Common myeloid progenitor, CD34-positive (primary cell): ENCODE data around the gene TRIM63.
A peak's percentile ranks its signal among the peaks of the same experiment; 100 is the strongest.
"Not testable (repeated sequence)": the region's sequence is repeated elsewhere in the genome, so short reads cannot be mapped to it uniquely, and the experiment has no call there.

Experiments used
- CTCF ChIA-PET: fragments of 350-600 bp; sonication (Branson Sonifier 250); formaldehyde crosslinking; loops from one replicate; lab custom pipeline; 2021; ENCODE audit warnings: antibody characterized with exemption; lab: Charles Lee
- POLR2A ChIA-PET: fragments of 350-600 bp; sonication (Branson Sonifier 250); formaldehyde crosslinking; loops from one replicate; lab custom pipeline; 2021; ENCODE audit warnings: antibody characterized with exemption; lab: Charles Lee
- DNase-seq, 3 donors: peaks; one replicate each; pipeline versions ENCODE4 v3.0.0 to v3.0.0-alpha.2; 2013
- H3K27ac ChIP-seq, 2 experiments: 1 replicate in 1 of 2; 2 replicates in 1 of 2; pipeline ENCODE4 v1.7.0; 2013; ENCODE audit warnings: inconsistent platforms in 2 of 2, low read length in 2 of 2, mild to moderate bottlenecking in 2 of 2, low read depth in 1 of 2, moderate library complexity in 1 of 2; ENCODE audit not compliant: severe bottlenecking in 2 of 2, insufficient read depth in 1 of 2, poor library complexity in 1 of 2
- H3K27me3 ChIP-seq, 5 experiments: replicated peaks in 2 of 5; 1 replicate in 3 of 5; 2 replicates in 2 of 5; pipeline versions ENCODE4 v1.6.1 to v1.7.0; 2013; ENCODE audit warnings: low read length in 4 of 5, mild to moderate bottlenecking in 2 of 5, moderate library complexity in 2 of 5, inconsistent platforms in 1 of 5; ENCODE audit not compliant: insufficient read depth in 5 of 5, control insufficient read depth in 4 of 5
- H3K36me3 ChIP-seq, 4 experiments: 1 replicate in 2 of 4; 2 replicates in 2 of 4; pipeline versions ENCODE4 v1.6.1 to v1.7.0; 2013; ENCODE audit warnings: low read length in 3 of 4, control low read depth in 1 of 4, mild to moderate bottlenecking in 1 of 4; ENCODE audit not compliant: control insufficient read depth in 4 of 4, insufficient read depth in 4 of 4
- H3K4me1 ChIP-seq, 4 experiments: 1 replicate in 3 of 4; 2 replicates in 1 of 4; pipeline versions ENCODE4 v1.6.1 to v1.7.1; 2013; ENCODE audit warnings: low read length in 3 of 4, mild to moderate bottlenecking in 3 of 4, control low read depth in 1 of 4, inconsistent platforms in 1 of 4, moderate library complexity in 1 of 4; ENCODE audit not compliant: control insufficient read depth in 4 of 4, insufficient read depth in 4 of 4; ENCODE audit errors: control extremely low read depth in 1 of 4
- H3K4me3 ChIP-seq, 7 experiments: 1 replicate in 4 of 7; 2 replicates in 3 of 7; pipeline versions ENCODE4 v1.5.1 to v1.7.0; 2013; ENCODE audit warnings: mild to moderate bottlenecking in 7 of 7, low read length in 6 of 7, moderate library complexity in 6 of 7, inconsistent platforms in 2 of 7, low read depth in 2 of 7, control low read depth in 1 of 7; ENCODE audit not compliant: insufficient read depth in 4 of 7, control insufficient read depth in 1 of 7; ENCODE audit errors: extremely low read depth in 1 of 7
- H3K9me3 ChIP-seq, 5 experiments: 1 replicate in 4 of 5; 2 replicates in 1 of 5; pipeline versions ENCODE4 v1.6.1 to v1.7.1; 2013; ENCODE audit warnings: low read length in 4 of 5, mild to moderate bottlenecking in 2 of 5, inconsistent platforms in 1 of 5, low read depth in 1 of 5, moderate library complexity in 1 of 5; ENCODE audit not compliant: control insufficient read depth in 4 of 5, insufficient read depth in 2 of 5; ENCODE audit errors: control extremely low read depth in 1 of 5
- WGBS: methylation state at CpG from one replicate; pipeline ENCODE4 v1.1.5; 2013; ENCODE audit not compliant: insufficient coverage; 5-methylcytosine and 5-hydroxymethylcytosine counted together

Gene TRIM63

GRCh38 chr1:26098602-26099001, 31.2 kb upstream of the TRIM63 start:
- Histone ChIP-seq H3K27me3 (peaks cover 0 to 14% (median 6%) of the 10 kb centered on the region in 5 experiments), H3K27ac (no peak overlapping the region), H3K4me3 (no peak overlapping the region), H3K36me3 (no peaks in the 10 kb centered on the region), H3K9me3 (no peaks in the 10 kb centered on the region), H3K4me1 (no peaks in the 10 kb centered on the region)
- WGBS: no CpG with 5 or more reads among the region's 4 CpGs
- POLR2A ChIA-PET: no interaction called here
- CTCF ChIA-PET: interaction anchor here (0.8 to 14.4 kb wide), 3 partner anchors 14 to 48 kb away, joined by 3 to 188 read pairs (median 3); no protein-coding TSS in a partner anchor
- no peak for DNase-seq

DNA sequence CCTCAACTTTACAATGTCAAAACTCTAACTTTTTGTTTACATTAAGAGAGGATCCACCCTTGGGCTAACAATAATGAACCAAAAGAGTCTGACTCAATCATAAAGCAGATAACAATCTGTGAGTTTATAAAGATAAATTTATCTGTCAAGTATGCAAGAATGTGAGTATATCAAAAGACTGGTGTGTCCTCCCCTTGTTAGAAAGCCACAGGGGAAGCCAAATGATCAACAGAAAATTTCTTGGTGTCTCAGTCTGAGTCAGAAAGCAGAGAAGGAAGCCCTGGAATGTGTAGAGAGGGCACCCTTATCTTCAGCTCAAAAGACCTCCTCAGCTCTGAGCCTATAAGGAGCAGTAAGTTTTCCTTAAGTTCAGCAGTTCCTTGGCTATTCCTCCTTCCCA, 30.3 kb upstream of the TRIM63 start:
- H3K27ac ChIP-seq: no peak overlapping the region
- H3K4me1 ChIP-seq: no peaks in the 10 kb centered on the region
- no peak overlapping the region for H3K4me3 ChIP-seq
- H3K27me3 ChIP-seq: peaks cover 0 to 16% (median 8%) of the 10 kb centered on the region in 5 experiments
- no peaks in the 10 kb centered on the region for H3K9me3 ChIP-seq
- H3K36me3 ChIP-seq: no peaks in the 10 kb centered on the region
- POLR2A ChIA-PET: no interaction called here
- no peak for DNase-seq
- CTCF ChIA-PET: interaction anchor here (0.8 to 14.4 kb wide), 2 partner anchors 13 to 49 kb away, joined by 3 to 188 read pairs; no protein-coding TSS in a partner anchor

GRCh38 chr1:26096471-26096870, 29.0 kb upstream of the TRIM63 start:
- CTCF ChIA-PET: no interaction called here

DNA sequence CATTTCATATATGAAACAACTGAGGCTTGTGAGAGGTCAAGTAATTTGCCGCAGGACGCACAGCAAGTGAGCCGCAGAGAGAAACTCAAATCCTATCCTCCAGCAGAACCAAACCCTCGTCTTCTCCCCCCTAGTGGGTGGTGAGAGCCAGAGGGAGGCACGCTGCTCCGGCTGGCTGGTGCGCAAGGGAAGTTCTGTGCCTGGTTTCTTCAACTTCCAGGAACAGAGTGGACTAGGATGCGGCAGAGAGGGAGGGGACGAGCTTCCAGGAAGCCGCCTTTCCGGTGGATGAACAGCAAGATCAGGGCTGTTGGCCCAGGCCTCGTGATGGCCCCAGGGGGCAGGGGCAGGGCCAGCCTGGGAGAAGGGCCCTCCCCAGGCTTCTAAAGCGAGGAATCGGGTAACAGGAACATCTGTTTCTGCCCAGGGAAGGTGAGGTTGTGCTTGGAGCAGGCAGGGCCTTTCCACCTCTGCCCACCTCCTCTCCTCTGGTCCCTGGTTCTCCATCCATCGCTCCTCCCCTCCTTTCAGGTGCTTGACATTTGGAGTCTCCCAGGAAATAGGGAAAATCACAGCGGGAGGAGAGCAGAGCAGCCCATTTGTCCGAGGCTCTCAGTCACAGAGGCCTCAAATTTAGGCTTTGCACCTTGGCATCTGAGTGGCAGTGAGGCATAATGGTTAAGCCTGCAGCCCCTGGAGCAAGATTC, 27.4 kb upstream of the TRIM63 start:
- ChIA-PET CTCF (interaction anchor here (1.1 kb wide), 1 partner anchor 10 kb away, joined by 3 read pairs; no protein-coding TSS in a partner anchor), POLR2A (no interaction called here)
- Histone ChIP-seq H3K27me3 (peaks cover 0 to 25% (median 12%) of the 10 kb centered on the region in 5 experiments), H3K36me3 (no peaks in the 10 kb centered on the region), H3K4me3 (no peak overlapping the region), H3K4me1 (no peaks in the 10 kb centered on the region), H3K27ac (peak overlapping the region in 1 of 2 experiments; percentile 7), H3K9me3 (peaks cover 0 to 2% (median 0%) of the 10 kb centered on the region in 5 experiments)
- no peak for DNase-seq
- 77% methylated on average over 9 of the region's 17 CpGs for WGBS

More at GRCh38 chr1:26096471-26096870, 29.0 kb upstream of the TRIM63 start:
- POLR2A ChIA-PET: no interaction called here
- Histone ChIP-seq H3K27me3 (peaks cover 0 to 16% (median 9%) of the 10 kb centered on the region in 5 experiments), H3K4me1 (no peaks in the 10 kb centered on the region), H3K4me3 (no peak overlapping the region), H3K36me3 (no peaks in the 10 kb centered on the region), H3K27ac (no peak overlapping the region), H3K9me3 (no peaks in the 10 kb centered on the region)
- no peak for DNase-seq
- WGBS: no CpG with 5 or more reads among the region's 2 CpGs

DNA sequence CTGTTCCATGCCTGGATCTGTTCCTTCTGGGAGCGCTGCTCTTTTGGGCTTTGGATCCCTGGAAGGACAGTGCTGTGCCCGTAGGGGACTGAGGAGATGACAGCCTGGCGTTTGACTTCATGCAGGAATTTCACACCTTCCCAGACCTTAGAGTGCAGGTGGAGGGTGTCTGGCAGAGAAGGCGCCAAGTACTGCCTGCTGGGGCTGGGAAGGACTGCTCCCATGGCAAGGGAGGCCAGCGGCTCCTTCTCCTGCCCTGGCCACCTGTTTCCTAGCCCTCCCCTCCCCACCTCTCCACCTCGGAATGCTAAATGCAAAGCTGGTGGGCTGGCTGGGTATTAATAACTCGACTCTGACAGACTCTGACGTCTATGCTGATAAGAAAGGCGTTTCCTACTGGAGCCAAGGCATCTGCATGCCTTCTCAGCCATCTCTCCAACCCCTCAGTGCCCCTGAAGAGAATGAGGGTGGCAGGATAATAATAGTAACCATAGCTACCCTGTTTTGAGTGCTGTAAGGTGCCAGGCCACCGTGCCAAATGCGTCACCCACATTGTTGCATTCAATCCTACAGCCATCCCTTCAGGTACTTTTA, 26.7 kb upstream of the TRIM63 start:
- WGBS: 82% methylated on average over 4 of the region's 11 CpGs
- ChIA-PET CTCF (interaction anchor here (1.1 kb wide), 1 partner anchor 9 kb away, joined by 3 read pairs; no protein-coding TSS in a partner anchor), POLR2A (no interaction called here)
- DNase-seq: peak in 1 of 3 donors; percentile 16
- Histone ChIP-seq H3K4me1 (no peaks in the 10 kb centered on the region), H3K27ac (peak overlapping the region in 1 of 2 experiments; percentile 7), H3K9me3 (peaks cover 0 to 2% (median 0%) of the 10 kb centered on the region in 5 experiments), H3K36me3 (no peaks in the 10 kb centered on the region), H3K27me3 (peaks cover 0 to 25% (median 12%) of the 10 kb centered on the region in 5 experiments), H3K4me3 (no peak overlapping the region)

DNA sequence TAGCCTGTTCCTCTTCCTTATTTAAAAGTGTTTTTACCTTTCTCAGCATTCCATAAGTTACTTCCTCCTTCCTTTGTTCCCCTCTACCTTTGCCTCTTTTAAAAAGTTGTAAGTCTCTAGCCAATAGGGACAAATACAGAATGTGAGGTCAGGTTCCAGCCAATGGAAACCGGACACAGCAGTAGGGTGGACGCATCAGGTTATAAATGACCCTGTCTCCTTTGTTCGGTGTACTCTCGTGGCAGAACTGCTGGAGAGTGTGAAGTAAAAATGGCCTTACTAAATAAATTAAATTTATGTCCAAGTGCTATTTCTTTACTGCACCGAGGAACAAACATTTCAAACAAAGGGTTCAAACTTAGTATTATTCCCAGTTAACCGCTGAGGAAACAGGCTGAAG, 26.1 kb upstream of the TRIM63 start:
- H3K36me3 ChIP-seq, H3K4me1 ChIP-seq, H3K4me3 ChIP-seq, H3K9me3 ChIP-seq, DNase-seq, POLR2A ChIA-PET, H3K27ac ChIP-seq, CTCF ChIA-PET: not testable (repeated sequence)
- peaks cover 0 to 25% (median 12%) of the 10 kb centered on the region in 5 experiments for H3K27me3 ChIP-seq
- WGBS: 62% methylated on average over 4 of the region's 6 CpGs

GRCh38 chr1:26092422-26092821, 25.0 kb upstream of the TRIM63 start:
- POLR2A ChIA-PET: no interaction called here
- no peak for DNase-seq
- CTCF ChIA-PET: no interaction called here
- Histone ChIP-seq H3K4me1 (no peaks in the 10 kb centered on the region), H3K9me3 (peaks cover 0 to 2% (median 0%) of the 10 kb centered on the region in 5 experiments), H3K36me3 (no peaks in the 10 kb centered on the region), H3K4me3 (no peak overlapping the region), H3K27me3 (peaks cover 0 to 25% (median 11%) of the 10 kb centered on the region in 5 experiments), H3K27ac (no peak overlapping the region)
- WGBS: 76% methylated on average over 7 of the region's 7 CpGs
